Neural crest cell (in vitro differentiated cells): ENCODE results near the gene CACNA1A. TPM values are rescaled to one million over a fixed set of nuclear protein-coding genes. Genes with fewer than 3 reads are reported as not detected.

Source experiments
- DNase-seq: peaks from one replicate; pipeline ENCODE4 v3.0.0; 2021; ENCODE audit warnings: low read depth, mixed read lengths, low spot score
- H3K27ac Mint-ChIP-seq: one replicate; pipeline ENCODE4 v1.8.0; 2021; ENCODE audit warnings: mild to moderate bottlenecking, mixed read lengths; ENCODE audit not compliant: unreplicated experiment
- H3K27me3 Mint-ChIP-seq: 2 replicates; pipeline ENCODE4 v1.8.0; 2021; ENCODE audit warnings: low read depth, mild to moderate bottlenecking, mixed read lengths
- H3K36me3 Mint-ChIP-seq: 2 replicates; pipeline ENCODE4 v1.8.0; 2021; ENCODE audit warnings: low read depth, mild to moderate bottlenecking, mixed read lengths
- H3K4me1 Mint-ChIP-seq: 2 replicates; pipeline ENCODE4 v1.8.0; 2021; ENCODE audit warnings: mixed read lengths
- H3K4me3 Mint-ChIP-seq: one replicate; pipeline ENCODE4 v1.8.0; 2021; ENCODE audit warnings: mild to moderate bottlenecking, mixed read lengths
- H3K9me3 Mint-ChIP-seq: 2 replicates; pipeline ENCODE4 v1.8.0; 2021; ENCODE audit warnings: mixed read lengths
- CTCF ChIP-seq: fragments of 200-600 bp; sonication (generic); conservative IDR thresholded peaks from 2 replicates; pipeline ENCODE4 v1.5.0; 2021; ENCODE audit warnings: antibody characterized with exemption, mild to moderate bottlenecking
- total RNA-seq: library from RNA; stranded (reverse); gene quantifications from 2 replicates; pipeline ENCODE4 v1.2.1, GENCODE V29; 2021

Gene CACNA1A
- total RNA-seq, 1 donor from 2014 or later: 2.8 TPM

DNA sequence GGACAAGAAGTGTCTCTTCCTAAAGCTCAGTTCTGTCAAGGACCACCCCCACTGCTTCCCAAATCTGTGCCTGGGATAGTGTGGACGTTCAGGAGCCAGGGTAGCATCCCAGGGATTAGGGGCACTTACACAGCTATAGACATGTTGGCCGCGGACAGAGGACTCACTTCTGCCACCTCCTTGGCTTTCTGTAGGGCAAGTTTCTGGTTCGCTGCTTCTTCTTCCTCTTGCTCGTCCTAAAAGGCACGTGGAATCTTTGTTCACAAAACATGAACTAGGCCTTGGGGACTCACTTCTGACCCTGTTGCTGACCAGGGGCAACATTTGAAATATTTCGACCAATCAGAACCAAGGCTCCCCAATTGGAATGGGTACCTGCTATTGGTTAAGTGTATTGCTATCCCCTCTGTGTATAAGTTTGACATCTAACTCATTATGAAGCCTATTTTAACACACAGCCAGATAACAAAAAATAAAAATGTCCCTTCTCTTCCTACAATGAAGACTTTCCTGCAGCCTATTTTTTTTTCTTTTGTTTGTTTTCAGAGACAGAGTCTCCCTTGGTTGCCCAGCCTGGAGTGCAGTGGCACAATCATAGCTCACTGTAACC lies 205.8 kb downstream of the CACNA1A start:
- Mint-ChIP-seq H3K36me3 (no peaks in the 10 kb centered on the region), H3K4me3 (no peak overlapping the region), H3K27ac (no peak overlapping the region), H3K9me3 (no peaks in the 10 kb centered on the region), H3K4me1 (peaks cover 6% of the 10 kb centered on the region), H3K27me3 (peaks cover 33% of the 10 kb centered on the region)
- TF ChIP-seq CTCF: no peak
- DNase-seq: no peak

GRCh38 chr19:13299838-13300237 lies 206.4 kb downstream of the CACNA1A start:
- no peaks in the 10 kb centered on the region for H3K9me3 Mint-ChIP-seq

GRCh38 chr19:13298565-13299481 lies 207.5 kb downstream of the CACNA1A start:
- peaks cover 28% of the 10 kb centered on the region for H3K27me3 Mint-ChIP-seq
- TF ChIP-seq CTCF: no peak
- no peaks in the 10 kb centered on the region for H3K36me3 Mint-ChIP-seq
- H3K4me3 Mint-ChIP-seq: no peak overlapping the region
- no peak overlapping the region for H3K27ac Mint-ChIP-seq
- H3K4me1 Mint-ChIP-seq: peaks cover 5% of the 10 kb centered on the region
- no peaks in the 10 kb centered on the region for H3K9me3 Mint-ChIP-seq
- no peak for DNase-seq

More at GRCh38 chr19:13299838-13300237, 206.4 kb downstream of the CACNA1A start:
- no peak for TF ChIP-seq CTCF
- no peaks in the 10 kb centered on the region for H3K36me3 Mint-ChIP-seq
- peaks cover 33% of the 10 kb centered on the region for H3K27me3 Mint-ChIP-seq
- no peak overlapping the region for H3K4me3 Mint-ChIP-seq
- H3K27ac Mint-ChIP-seq: no peak overlapping the region
- no peak for DNase-seq
- H3K4me1 Mint-ChIP-seq: peaks cover 6% of the 10 kb centered on the region

- Mint-ChIP-seq H3K36me3 (no peaks in the 10 kb centered on the region), H3K4me1 (no peaks in the 10 kb centered on the region), H3K4me3 (no peak overlapping the region), H3K27ac (no peak overlapping the region), H3K27me3 (peaks cover 16% of the 10 kb centered on the region), H3K9me3 (no peaks in the 10 kb centered on the region)
- no peak for DNase-seq
- no peak for TF ChIP-seq CTCF
Measured at GRCh38 chr19:13297023-13297422, 209.3 kb downstream of the CACNA1A start.

DNA sequence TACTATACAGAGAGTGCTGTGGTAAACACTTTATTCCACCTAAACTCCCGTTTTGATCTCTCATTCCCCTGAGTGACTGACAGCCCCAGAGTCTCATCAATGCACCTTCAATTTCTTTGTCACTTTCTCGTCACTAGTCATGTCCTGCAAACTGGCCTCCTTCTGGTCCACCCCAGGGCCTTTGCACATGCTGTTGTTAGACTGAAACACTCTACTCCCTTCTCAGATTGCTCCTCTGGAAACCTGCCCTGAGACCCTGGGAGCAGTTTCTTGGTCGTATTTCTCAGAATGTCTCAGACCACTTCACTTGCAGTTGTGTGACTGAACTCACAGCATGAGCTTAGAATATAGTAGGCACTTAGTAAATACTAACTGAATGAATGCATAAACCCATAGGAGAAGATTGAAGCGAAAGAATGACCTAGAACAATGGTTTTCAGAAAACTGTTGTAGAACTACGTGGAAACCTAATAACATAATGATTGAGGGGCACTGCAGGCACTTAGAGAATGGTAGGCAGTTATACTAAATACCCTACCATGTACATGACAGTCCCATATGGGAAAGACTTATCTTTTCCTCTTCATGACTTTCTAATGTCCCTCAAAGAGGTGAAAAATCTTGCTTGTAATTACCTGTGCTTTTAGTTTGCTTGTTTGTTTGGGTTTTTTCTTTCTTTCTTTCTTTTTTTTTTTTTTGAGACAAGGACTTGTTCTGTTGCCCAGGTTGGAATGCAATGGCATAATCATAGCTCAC lies 211.3 kb downstream of the CACNA1A start:
- Mint-ChIP-seq H3K36me3 (no peaks in the 10 kb centered on the region), H3K27ac (no peak overlapping the region), H3K27me3 (peaks cover 6% of the 10 kb centered on the region), H3K9me3 (no peaks in the 10 kb centered on the region), H3K4me3 (no peak overlapping the region), H3K4me1 (no peaks in the 10 kb centered on the region)
- DNase-seq: no peak
- no peak for TF ChIP-seq CTCF
